ENCODE data around the gene SEZ6L2.

DNA sequence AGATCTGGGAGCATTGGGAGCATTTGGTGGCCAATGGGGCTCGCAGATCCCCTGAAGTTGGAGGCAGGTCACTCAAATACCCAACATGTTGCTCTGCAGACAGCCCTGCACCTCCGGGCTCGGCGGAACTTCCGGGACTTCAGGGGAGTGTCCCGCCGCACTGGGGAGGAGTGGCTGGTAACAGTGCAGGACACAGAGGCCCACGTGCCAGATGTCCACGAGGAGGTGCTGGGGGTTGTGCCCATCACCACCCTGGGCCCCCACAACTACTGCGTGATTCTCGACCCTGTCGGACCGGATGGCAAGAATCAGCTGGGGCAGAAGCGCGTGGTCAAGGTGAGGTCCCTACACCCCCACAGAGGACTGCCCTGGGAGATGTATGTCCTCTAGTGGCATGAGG is 62.7 kb downstream of the SEZ6L2 start:
- TF ChIP-seq, protein P1, sequence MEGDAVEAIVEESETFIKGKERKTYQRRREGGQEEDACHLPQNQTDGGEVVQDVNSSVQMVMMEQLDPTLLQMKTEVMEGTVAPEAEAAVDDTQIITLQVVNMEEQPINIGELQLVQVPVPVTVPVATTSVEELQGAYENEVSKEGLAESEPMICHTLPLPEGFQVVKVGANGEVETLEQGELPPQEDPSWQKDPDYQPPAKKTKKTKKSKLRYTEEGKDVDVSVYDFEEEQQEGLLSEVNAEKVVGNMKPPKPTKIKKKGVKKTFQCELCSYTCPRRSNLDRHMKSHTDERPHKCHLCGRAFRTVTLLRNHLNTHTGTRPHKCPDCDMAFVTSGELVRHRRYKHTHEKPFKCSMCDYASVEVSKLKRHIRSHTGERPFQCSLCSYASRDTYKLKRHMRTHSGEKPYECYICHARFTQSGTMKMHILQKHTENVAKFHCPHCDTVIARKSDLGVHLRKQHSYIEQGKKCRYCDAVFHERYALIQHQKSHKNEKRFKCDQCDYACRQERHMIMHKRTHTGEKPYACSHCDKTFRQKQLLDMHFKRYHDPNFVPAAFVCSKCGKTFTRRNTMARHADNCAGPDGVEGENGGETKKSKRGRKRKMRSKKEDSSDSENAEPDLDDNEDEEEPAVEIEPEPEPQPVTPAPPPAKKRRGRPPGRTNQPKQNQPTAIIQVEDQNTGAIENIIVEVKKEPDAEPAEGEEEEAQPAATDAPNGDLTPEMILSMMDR (IDR thresholded peaks at IDR 0.05), result no peak
- no peak for TF ChIP-seq POLR2A (IDR thresholded peaks at IDR 0.05)

All from Peyer's patch (tissue), 4 donors.